ENCODE measurements around the gene HSPA2.

DNA sequence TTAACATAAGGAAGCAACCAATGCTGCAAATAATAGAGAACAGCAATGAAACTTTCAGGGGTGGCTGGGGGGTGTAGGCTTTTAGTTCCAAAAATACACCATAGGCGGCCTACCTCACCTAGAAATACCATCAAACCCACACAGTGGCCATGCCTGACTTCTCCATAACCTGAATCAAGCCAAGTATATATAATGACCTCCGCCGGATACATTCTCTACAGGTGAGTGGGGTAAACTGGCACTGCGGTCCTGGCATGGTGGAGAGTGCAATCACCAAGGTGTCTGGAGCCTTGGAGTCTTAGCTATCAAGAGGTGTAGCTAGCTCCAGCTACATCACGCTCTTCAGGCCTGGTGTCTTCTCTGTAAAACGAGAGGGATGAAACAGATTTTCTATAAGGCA lies 38.1 kb upstream of the HSPA2 start:
- TF ChIP-seq, protein P1, sequence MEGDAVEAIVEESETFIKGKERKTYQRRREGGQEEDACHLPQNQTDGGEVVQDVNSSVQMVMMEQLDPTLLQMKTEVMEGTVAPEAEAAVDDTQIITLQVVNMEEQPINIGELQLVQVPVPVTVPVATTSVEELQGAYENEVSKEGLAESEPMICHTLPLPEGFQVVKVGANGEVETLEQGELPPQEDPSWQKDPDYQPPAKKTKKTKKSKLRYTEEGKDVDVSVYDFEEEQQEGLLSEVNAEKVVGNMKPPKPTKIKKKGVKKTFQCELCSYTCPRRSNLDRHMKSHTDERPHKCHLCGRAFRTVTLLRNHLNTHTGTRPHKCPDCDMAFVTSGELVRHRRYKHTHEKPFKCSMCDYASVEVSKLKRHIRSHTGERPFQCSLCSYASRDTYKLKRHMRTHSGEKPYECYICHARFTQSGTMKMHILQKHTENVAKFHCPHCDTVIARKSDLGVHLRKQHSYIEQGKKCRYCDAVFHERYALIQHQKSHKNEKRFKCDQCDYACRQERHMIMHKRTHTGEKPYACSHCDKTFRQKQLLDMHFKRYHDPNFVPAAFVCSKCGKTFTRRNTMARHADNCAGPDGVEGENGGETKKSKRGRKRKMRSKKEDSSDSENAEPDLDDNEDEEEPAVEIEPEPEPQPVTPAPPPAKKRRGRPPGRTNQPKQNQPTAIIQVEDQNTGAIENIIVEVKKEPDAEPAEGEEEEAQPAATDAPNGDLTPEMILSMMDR (conservative IDR thresholded peaks at IDR 0.05; ENCODE audit: low read depth, low read length) = no peak
- no peak for TF ChIP-seq USF2 (IDR thresholded peaks at IDR 0.05; ENCODE audit: low read depth, low read length)
- no peak for TF ChIP-seq POLR2A (IDR thresholded peaks at IDR 0.05; ENCODE audit: low read depth, low read length)
- TF ChIP-seq FOS (IDR thresholded peaks at IDR 0.05; ENCODE audit: low read depth, low read length) = no peak
